SK-N-MC (cell line): Measurements from ENCODE around the gene GJA4.
"Not testable (repeated sequence)": the region's sequence is repeated elsewhere in the genome, so short reads cannot be mapped to it uniquely, and the experiment has no call there.

Source experiments
- DNase-seq: peaks from one replicate; pipeline ENCODE4 v3.0.0-alpha.2; 2011; ENCODE audit warnings: low read depth, low spot score
- H3K27ac ChIP-seq: fragments of 200-600 bp; sonication (generic); 2 replicates; pipeline ENCODE4 v1.5.1; 2016; ENCODE audit warnings: mixed run types
- H3K36me3 ChIP-seq: fragments of 200-600 bp; sonication (generic); 2 replicates; pipeline ENCODE4 v1.6.1; 2017; ENCODE audit warnings: antibody characterized with exemption, low read length, mixed read lengths; ENCODE audit not compliant: insufficient read depth
- H3K4me3 ChIP-seq: fragments of 200-600 bp; sonication (generic); 2 replicates; pipeline ENCODE4 v1.5.1; 2016
- H3K9ac ChIP-seq: fragments of 200-600 bp; sonication (generic); 2 replicates; pipeline ENCODE4 v1.8.0; 2017; ENCODE audit warnings: mixed run types, mixed read lengths; ENCODE audit not compliant: insufficient read length
- H3K9me3 ChIP-seq: fragments of 200-600 bp; sonication (generic); 2 replicates; pipeline ENCODE4 v1.6.1; 2017; ENCODE audit warnings: low read depth, mild to moderate bottlenecking, antibody characterized with exemption, low read length, moderate library complexity, mixed read lengths
- EZH2 ChIP-seq: fragments of 200-600 bp; sonication (generic); IDR thresholded peaks from one replicate; pipeline ENCODE4 v1.6.1; 2017; ENCODE audit warnings: antibody characterized with exemption
- FOXP2 ChIP-seq: optimal IDR thresholded peaks from 2 replicates; pipeline ENCODE3; 2011; ENCODE audit warnings: mild to moderate bottlenecking, moderate library complexity; ENCODE audit not compliant: insufficient read depth; ENCODE audit errors: extremely low read length, control extremely low read depth
- POLR2AphosphoS5 ChIP-seq: IDR thresholded peaks from 2 replicates; pipeline ENCODE4 v1.6.1; 2012; ENCODE audit warnings: mild to moderate bottlenecking, low read depth, low read length, borderline replicate concordance

The GJA4 gene

DNA sequence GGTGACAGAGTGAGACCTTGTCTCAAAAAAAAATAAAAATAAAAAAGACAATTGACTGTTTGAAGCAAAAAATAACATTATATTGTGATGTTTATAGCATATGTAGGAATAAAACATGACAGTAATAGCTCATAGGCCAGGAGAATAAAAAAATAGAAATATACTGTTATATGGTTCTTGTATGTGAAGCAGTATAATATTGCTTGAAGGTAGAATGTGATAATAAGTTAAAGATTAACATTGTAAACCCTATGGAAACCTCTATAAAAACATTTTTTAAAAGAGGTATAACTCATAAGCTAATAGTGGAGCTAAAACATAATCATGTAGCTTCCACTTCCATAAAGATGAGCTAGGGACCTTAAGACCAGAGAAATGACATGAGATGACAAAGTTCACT is 23.5 kb downstream of the GJA4 start:
- Histone ChIP-seq H3K9ac (no peak overlapping the region), H3K9me3 (no peaks in the 10 kb centered on the region), H3K4me3 (no peak overlapping the region), H3K36me3 (no peaks in the 10 kb centered on the region), H3K27ac (no peak overlapping the region)
- DNase-seq = no peak
- no peak for TF ChIP-seq EZH2
- no peak for TF ChIP-seq FOXP2
- no peak for TF ChIP-seq POLR2AphosphoS5

- H3K36me3 ChIP-seq = no peaks in the 10 kb centered on the region
- no peak overlapping the region for H3K9ac ChIP-seq
- TF ChIP-seq EZH2 (no peak), FOXP2 (no peak), POLR2AphosphoS5 (no peak)
- H3K9me3 ChIP-seq = no peaks in the 10 kb centered on the region
- no peak overlapping the region for H3K4me3 ChIP-seq
- H3K27ac ChIP-seq = no peak overlapping the region
- no peak for DNase-seq
Measured at GRCh38 chr1:34816778-34817177, 24.0 kb downstream of the GJA4 start.

- not testable (repeated sequence) for H3K9ac ChIP-seq, H3K36me3 ChIP-seq, H3K9me3 ChIP-seq, H3K4me3 ChIP-seq, H3K27ac ChIP-seq, DNase-seq
Measured at GRCh38 chr1:34818862-34819261, 26.1 kb downstream of the GJA4 start.

- H3K9me3 ChIP-seq = no peaks in the 10 kb centered on the region
- no peak overlapping the region for H3K27ac ChIP-seq
- H3K4me3 ChIP-seq = no peak overlapping the region
- DNase-seq = no peak
- TF ChIP-seq EZH2 = no peak
- no peak for TF ChIP-seq FOXP2
- no peak for TF ChIP-seq POLR2AphosphoS5
- H3K36me3 ChIP-seq = no peaks in the 10 kb centered on the region
- no peak overlapping the region for H3K9ac ChIP-seq
Measured at GRCh38 chr1:34822202-34822601, 29.4 kb downstream of the GJA4 start.

GRCh38 chr1:34824817-34825454 is 32.1 kb downstream of the GJA4 start:
- DNase-seq = no peak

GRCh38 chr1:34825455-34826091 is 32.8 kb downstream of the GJA4 start:
- no peaks in the 10 kb centered on the region for H3K36me3 ChIP-seq
- H3K27ac ChIP-seq = no peak overlapping the region
- TF ChIP-seq POLR2AphosphoS5 (no peak), EZH2 (no peak), FOXP2 (no peak)
- H3K4me3 ChIP-seq = no peak overlapping the region
- no peak for DNase-seq
- no peaks in the 10 kb centered on the region for H3K9me3 ChIP-seq
- H3K9ac ChIP-seq = no peak overlapping the region

More at GRCh38 chr1:34824817-34825454, 32.1 kb downstream of the GJA4 start:
- no peak for TF ChIP-seq EZH2
- no peak for TF ChIP-seq FOXP2
- no peak for TF ChIP-seq POLR2AphosphoS5
- Histone ChIP-seq H3K4me3 (no peak overlapping the region), H3K9ac (no peak overlapping the region), H3K27ac (no peak overlapping the region), H3K36me3 (no peaks in the 10 kb centered on the region), H3K9me3 (no peaks in the 10 kb centered on the region)

DNA sequence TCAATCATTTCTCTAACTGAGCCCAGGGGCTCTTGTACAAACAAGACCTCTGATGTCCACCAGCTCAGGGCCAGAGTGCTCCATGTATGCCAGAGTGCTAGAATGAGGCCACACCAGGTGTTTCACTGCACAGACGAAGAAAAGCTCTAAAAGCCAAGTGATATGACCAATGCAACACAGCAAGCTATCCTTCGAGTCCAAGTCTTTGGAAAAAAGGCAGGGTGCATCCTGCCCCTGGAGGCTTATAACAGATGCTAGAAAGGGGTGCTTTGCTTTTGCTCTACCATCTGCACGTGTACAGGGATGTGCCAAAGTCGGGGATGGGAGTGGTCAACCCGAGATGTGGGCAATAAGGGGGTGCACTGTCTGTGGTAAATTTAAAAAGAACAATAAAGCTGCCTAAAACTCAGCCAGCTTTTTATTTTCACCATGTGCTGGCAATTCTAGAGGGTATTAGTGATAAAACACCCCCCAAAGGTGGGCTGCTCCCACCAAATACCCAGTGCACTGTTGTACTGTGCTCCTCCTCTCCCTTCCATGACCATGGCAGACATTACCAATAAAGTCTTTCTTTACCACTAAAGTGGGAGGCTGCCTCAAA is 34.6 kb downstream of the GJA4 start:
- no peaks in the 10 kb centered on the region for H3K36me3 ChIP-seq

DNA sequence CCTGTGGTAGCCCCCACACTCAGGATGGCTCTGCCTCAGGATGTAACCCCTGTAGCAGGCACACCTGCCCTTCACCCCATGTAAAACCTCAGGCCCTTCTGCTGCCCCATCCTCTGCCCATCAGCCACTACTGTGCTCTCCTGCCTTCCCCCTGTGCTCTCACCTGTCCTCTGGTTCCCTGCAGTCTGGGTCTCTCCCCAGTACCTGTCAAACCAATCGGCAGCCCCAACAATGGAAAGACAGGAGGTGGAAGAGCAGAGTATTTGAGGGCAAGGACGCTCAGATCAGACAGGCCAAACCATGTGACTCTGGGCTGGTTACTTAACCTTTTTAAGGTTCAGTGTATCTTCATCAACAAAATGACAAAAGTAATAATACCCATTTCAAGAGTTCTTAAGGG is 35.8 kb downstream of the GJA4 start:
- Histone ChIP-seq H3K4me3 (no peak overlapping the region), H3K9me3 (no peaks in the 10 kb centered on the region), H3K9ac (no peak overlapping the region), H3K36me3 (no peaks in the 10 kb centered on the region), H3K27ac (no peak overlapping the region)
- no peak for DNase-seq
- TF ChIP-seq EZH2 (no peak), FOXP2 (no peak), POLR2AphosphoS5 (no peak)

More for the DNA sequence above, 34.6 kb downstream of the GJA4 start:
- no peak for DNase-seq
- Histone ChIP-seq H3K9me3 (no peaks in the 10 kb centered on the region), H3K27ac (no peak overlapping the region), H3K4me3 (no peak overlapping the region), H3K9ac (no peak overlapping the region)
- TF ChIP-seq POLR2AphosphoS5 (no peak), FOXP2 (no peak), EZH2 (no peak)

GRCh38 chr1:34829250-34829649 is 36.5 kb downstream of the GJA4 start:
- no peak for DNase-seq
- H3K4me3 ChIP-seq = no peak overlapping the region
- TF ChIP-seq POLR2AphosphoS5 (no peak), EZH2 (no peak), FOXP2 (no peak)

More at GRCh38 chr1:34829250-34829649, 36.5 kb downstream of the GJA4 start:
- Histone ChIP-seq H3K9me3 (no peaks in the 10 kb centered on the region), H3K9ac (no peak overlapping the region), H3K27ac (no peak overlapping the region), H3K36me3 (no peaks in the 10 kb centered on the region)
